ENCODE data around the gene MORN5. TPM values are rescaled to one million over a fixed set of nuclear protein-coding genes. Genes with fewer than 3 reads are reported as not detected.

Gene MORN5
- total RNA-seq, 3 donors from 2014 or later: not detected

DNA sequence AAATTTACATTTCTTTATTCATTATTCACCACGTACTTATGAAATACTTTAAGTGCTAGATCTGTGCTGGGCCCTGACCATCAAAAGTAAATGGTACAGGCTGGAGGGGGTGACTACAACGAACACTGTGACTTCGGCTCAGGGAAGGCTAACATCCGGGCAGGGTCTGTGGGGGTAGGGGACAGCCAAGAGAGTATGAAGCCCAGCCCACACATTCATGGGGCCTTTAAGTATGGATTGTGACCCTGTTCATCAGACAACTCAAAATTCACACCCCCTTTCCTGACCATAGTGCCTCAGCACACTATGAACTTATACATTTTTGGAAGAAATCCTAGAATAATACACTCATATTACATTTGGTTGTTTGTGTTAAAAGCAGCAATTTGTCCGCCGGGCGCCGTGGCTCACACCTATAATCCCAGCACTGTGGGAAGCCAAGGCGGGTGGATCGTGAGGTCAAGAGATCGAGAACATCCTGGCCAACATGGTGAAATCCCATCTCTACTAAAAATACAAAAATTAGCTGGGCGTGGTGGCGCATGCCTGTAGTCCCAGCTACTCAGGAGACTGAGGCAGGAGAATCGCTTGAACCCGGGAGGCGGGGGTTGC lies 33.3 kb downstream of the MORN5 start:
- H3K27ac ChIP-seq: no peak overlapping the region

DNA sequence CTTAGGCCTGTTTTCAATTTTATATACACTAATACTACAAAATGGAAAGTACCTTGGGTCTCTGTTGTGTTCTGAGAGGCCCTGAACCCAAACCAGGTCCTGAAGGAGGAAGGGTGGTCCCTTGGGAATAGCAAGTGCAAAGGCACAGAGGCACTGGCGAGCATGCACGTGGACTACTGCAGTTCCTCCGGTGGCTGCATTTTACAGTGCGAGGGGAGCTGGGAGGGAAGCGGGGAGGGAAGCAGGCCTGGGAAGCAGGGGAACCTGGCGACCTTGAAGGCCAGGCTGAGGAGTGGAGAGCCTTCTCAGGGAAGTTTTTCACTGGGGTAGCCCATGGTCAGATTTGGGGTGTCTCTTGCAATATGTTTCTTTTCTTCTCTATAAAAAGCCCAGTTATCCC lies 33.9 kb downstream of the MORN5 start:
- H3K9me3 ChIP-seq: no peaks in the 10 kb centered on the region
- no peak overlapping the region for H3K27ac ChIP-seq
- no peak for DNase-seq (ENCODE audit: low spot score in 2 of 2)
- no peaks in the 10 kb centered on the region for H3K27me3 ChIP-seq
- H3K4me1 ChIP-seq: no peaks in the 10 kb centered on the region
- intact Hi-C loops (cut with DNase I; ENCODE audit: low total_unique reads): no loop called here
- H3K36me3 ChIP-seq: no peaks in the 10 kb centered on the region
- no peak for TF ChIP-seq POLR2AphosphoS5 (IDR thresholded peaks at IDR 0.05)
- no peak for TF ChIP-seq POLR2A (IDR thresholded peaks at IDR 0.05)
- TF ChIP-seq, protein P1, sequence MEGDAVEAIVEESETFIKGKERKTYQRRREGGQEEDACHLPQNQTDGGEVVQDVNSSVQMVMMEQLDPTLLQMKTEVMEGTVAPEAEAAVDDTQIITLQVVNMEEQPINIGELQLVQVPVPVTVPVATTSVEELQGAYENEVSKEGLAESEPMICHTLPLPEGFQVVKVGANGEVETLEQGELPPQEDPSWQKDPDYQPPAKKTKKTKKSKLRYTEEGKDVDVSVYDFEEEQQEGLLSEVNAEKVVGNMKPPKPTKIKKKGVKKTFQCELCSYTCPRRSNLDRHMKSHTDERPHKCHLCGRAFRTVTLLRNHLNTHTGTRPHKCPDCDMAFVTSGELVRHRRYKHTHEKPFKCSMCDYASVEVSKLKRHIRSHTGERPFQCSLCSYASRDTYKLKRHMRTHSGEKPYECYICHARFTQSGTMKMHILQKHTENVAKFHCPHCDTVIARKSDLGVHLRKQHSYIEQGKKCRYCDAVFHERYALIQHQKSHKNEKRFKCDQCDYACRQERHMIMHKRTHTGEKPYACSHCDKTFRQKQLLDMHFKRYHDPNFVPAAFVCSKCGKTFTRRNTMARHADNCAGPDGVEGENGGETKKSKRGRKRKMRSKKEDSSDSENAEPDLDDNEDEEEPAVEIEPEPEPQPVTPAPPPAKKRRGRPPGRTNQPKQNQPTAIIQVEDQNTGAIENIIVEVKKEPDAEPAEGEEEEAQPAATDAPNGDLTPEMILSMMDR (IDR thresholded peaks at IDR 0.05): no peak
- H3K4me3 ChIP-seq: no peak overlapping the region

More for the DNA sequence above, 33.3 kb downstream of the MORN5 start:
- Histone ChIP-seq H3K4me1 (no peaks in the 10 kb centered on the region), H3K36me3 (no peaks in the 10 kb centered on the region), H3K9me3 (no peaks in the 10 kb centered on the region), H3K4me3 (no peak overlapping the region), H3K27me3 (no peaks in the 10 kb centered on the region)
- TF ChIP-seq POLR2AphosphoS5 (IDR thresholded peaks at IDR 0.05): no peak
- TF ChIP-seq, protein P1 (IDR thresholded peaks at IDR 0.05): no peak
- TF ChIP-seq POLR2A (IDR thresholded peaks at IDR 0.05): no peak
- no peak for DNase-seq (ENCODE audit: low spot score in 2 of 2)
- intact Hi-C loops (cut with DNase I; ENCODE audit: low total_unique reads): no loop called here

DNA sequence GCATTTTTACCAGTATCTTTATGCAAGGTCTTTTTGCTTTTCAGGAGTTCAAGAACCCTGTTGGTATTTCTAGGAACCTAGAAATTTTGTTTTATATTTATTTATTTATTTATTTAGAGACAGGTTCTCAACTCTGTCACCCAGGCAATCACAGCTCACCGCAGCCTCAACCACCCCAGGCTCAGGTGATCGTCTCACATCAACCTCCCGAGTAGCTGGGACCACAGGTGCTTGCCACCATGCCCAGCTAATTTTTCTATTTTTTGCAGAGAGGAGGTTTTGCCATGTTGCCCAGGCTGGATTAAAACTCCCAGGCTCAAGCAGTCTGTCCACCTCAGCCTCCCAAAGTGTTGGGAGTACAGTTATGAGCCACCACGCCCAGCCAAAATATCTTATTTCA lies 36.2 kb downstream of the MORN5 start:
- Histone ChIP-seq H3K4me1 (no peaks in the 10 kb centered on the region), H3K27me3 (no peaks in the 10 kb centered on the region), H3K27ac (no peak overlapping the region), H3K9me3 (no peaks in the 10 kb centered on the region), H3K4me3 (no peak overlapping the region), H3K36me3 (no peaks in the 10 kb centered on the region)
- intact Hi-C loops (cut with DNase I; ENCODE audit: low total_unique reads): no loop called here
- TF ChIP-seq POLR2AphosphoS5 (IDR thresholded peaks at IDR 0.05) (no peak), POLR2A (IDR thresholded peaks at IDR 0.05) (no peak)
- TF ChIP-seq, protein P1 (IDR thresholded peaks at IDR 0.05): no peak
- no peak for DNase-seq (ENCODE audit: low spot score in 2 of 2)

DNA sequence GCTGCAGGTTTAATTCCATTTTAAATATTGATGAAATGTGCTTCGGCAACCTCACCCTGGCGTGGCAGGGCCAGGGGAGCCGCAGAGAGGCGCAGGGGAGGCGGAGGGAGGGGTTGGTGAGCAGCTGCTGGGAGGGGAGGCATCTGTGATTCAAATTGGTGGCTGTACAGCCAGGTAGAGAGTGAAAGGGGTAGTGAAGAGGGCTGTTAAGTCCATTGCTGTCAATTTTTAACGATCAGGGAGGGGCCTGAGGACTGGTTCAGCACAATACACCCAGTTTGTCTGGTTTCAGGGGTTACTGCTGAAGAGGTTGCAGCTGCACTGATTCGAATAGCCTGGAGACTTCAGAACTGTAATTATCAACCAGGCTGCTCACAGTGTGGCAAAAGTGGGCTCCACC lies 37.7 kb downstream of the MORN5 start:
- DNase-seq (ENCODE audit: low spot score in 2 of 2): no peak
- H3K9me3 ChIP-seq: no peaks in the 10 kb centered on the region
- H3K27me3 ChIP-seq: no peaks in the 10 kb centered on the region
- TF ChIP-seq POLR2A (IDR thresholded peaks at IDR 0.05): no peak
- TF ChIP-seq, protein P1 (IDR thresholded peaks at IDR 0.05): no peak
- TF ChIP-seq POLR2AphosphoS5 (IDR thresholded peaks at IDR 0.05): no peak
- intact Hi-C loops (cut with DNase I; ENCODE audit: low total_unique reads): no loop called here
- H3K27ac ChIP-seq: no peak overlapping the region
- H3K36me3 ChIP-seq: no peaks in the 10 kb centered on the region
- no peaks in the 10 kb centered on the region for H3K4me1 ChIP-seq
- H3K4me3 ChIP-seq: no peak overlapping the region

DNA sequence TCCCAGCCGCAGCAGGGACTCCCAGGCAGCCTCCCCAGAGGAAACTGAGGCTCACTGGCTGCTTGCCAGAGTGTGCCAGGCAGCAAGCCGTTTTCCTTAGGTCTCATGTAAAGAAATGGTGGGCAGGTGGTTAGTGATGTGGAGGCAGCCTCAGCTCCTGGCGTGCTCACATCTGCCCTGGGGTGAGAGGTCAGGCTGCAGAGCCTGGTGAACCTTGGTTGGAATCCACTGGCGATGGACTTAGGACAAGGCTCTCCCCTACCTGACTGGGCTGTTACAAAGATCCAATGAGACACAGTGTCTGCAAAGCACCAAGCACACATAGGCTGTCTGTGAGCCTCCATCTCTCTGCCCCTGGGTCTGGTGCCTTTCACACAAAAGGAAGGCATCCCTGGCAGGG lies 38.2 kb downstream of the MORN5 start:
- intact Hi-C loops (cut with DNase I; ENCODE audit: low total_unique reads): no loop called here

More for the DNA sequence above, 38.2 kb downstream of the MORN5 start:
- Histone ChIP-seq H3K36me3 (no peaks in the 10 kb centered on the region), H3K9me3 (no peaks in the 10 kb centered on the region), H3K4me1 (no peaks in the 10 kb centered on the region), H3K27me3 (no peaks in the 10 kb centered on the region), H3K4me3 (no peak overlapping the region), H3K27ac (no peak overlapping the region)
- TF ChIP-seq, protein P1 (IDR thresholded peaks at IDR 0.05): no peak
- no peak for TF ChIP-seq POLR2AphosphoS5 (IDR thresholded peaks at IDR 0.05)
- no peak for TF ChIP-seq POLR2A (IDR thresholded peaks at IDR 0.05)
- no peak for DNase-seq (ENCODE audit: low spot score in 2 of 2)

Measured in breast epithelium (tissue), 4 donors.